Ishikawa (cell line): ENCODE measurements around the gene OMD.

ENCODE experiments used
- EGR1 ChIP-seq: IDR thresholded peaks from 2 replicates; pipeline ENCODE4 v1.6.1; 2012
- EP300 ChIP-seq: IDR thresholded peaks from 2 replicates; pipeline ENCODE4 v1.6.1; 2012; ENCODE audit warnings: borderline replicate concordance
- RAD21 ChIP-seq: IDR thresholded peaks from 2 replicates; pipeline ENCODE4 v1.6.1; 2012; ENCODE audit warnings: low read depth
- TAF1 ChIP-seq: IDR thresholded peaks from 2 replicates; pipeline ENCODE4 v1.6.1; 2012; ENCODE audit warnings: low read depth, mild to moderate bottlenecking
- YY1 ChIP-seq: IDR thresholded peaks from 2 replicates; pipeline ENCODE4 v1.6.1; 2012; ENCODE audit warnings: low read depth
- TF ChIP-seq, protein P1 (sequence below): IDR thresholded peaks from 2 replicates; pipeline ENCODE4 v1.6.1; 2012; ENCODE audit warnings: low read depth, mild to moderate bottlenecking
- TF ChIP-seq, protein P2 (sequence below): IDR thresholded peaks from 2 replicates; pipeline ENCODE4 v1.6.1; 2012
- TF ChIP-seq, protein P3 (sequence below): IDR thresholded peaks from 2 replicates; pipeline ENCODE4 v1.6.1; 2012

DNA sequence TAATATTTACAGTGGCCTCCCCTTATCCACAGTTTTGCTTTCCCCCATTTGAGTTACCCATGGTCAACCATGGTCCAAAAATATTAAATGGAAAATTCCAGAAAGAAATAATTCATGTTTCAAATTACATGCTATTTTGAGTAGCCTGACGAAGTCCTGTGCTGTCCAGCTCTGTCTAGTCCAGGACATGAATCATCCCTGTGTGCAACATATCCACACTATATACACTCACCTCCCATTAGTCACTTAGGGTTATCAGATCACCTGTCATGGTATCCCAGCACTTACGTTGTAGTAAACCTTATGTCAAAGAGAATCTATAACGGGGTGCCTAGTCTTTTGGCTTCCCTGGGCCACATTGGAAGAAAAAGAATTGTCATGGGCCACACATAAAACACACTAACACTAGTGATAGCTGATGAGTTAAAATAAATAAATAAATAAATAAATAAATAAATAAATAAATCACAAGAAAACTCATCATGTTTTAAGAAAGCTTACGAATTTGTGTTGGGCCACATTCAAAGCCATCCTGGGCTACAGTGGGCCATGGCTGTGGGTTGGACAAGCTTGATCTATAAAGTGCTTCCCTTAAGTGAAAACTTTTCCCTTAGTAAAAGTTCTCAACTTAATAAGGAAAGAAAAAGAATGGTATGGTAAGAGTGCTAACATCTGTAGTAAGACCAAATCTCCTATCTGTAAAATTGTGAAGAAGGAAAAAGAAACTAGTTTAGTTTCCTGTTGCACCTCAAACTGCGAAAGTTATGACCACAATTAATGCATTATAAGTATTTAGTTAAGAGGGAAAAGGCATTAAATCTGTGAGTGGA is 15.9 kb upstream of the OMD start:
- TF ChIP-seq RAD21 (no peak), TAF1 (no peak), EP300 (no peak), EGR1 (no peak), YY1 (no peak)
- TF ChIP-seq, protein P1, sequence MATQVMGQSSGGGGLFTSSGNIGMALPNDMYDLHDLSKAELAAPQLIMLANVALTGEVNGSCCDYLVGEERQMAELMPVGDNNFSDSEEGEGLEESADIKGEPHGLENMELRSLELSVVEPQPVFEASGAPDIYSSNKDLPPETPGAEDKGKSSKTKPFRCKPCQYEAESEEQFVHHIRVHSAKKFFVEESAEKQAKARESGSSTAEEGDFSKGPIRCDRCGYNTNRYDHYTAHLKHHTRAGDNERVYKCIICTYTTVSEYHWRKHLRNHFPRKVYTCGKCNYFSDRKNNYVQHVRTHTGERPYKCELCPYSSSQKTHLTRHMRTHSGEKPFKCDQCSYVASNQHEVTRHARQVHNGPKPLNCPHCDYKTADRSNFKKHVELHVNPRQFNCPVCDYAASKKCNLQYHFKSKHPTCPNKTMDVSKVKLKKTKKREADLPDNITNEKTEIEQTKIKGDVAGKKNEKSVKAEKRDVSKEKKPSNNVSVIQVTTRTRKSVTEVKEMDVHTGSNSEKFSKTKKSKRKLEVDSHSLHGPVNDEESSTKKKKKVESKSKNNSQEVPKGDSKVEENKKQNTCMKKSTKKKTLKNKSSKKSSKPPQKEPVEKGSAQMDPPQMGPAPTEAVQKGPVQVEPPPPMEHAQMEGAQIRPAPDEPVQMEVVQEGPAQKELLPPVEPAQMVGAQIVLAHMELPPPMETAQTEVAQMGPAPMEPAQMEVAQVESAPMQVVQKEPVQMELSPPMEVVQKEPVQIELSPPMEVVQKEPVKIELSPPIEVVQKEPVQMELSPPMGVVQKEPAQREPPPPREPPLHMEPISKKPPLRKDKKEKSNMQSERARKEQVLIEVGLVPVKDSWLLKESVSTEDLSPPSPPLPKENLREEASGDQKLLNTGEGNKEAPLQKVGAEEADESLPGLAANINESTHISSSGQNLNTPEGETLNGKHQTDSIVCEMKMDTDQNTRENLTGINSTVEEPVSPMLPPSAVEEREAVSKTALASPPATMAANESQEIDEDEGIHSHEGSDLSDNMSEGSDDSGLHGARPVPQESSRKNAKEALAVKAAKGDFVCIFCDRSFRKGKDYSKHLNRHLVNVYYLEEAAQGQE = no peak
- TF ChIP-seq, protein P2, sequence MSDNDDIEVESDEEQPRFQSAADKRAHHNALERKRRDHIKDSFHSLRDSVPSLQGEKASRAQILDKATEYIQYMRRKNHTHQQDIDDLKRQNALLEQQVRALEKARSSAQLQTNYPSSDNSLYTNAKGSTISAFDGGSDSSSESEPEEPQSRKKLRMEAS = no peak
- TF ChIP-seq, protein P3, sequence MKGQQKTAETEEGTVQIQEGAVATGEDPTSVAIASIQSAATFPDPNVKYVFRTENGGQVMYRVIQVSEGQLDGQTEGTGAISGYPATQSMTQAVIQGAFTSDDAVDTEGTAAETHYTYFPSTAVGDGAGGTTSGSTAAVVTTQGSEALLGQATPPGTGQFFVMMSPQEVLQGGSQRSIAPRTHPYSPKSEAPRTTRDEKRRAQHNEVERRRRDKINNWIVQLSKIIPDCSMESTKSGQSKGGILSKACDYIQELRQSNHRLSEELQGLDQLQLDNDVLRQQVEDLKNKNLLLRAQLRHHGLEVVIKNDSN = no peak
